ENCODE results near the gene PLCB2. TPM values are rescaled to one million over a fixed set of nuclear protein-coding genes. Genes with fewer than 3 reads are reported as not detected.
A peak's percentile ranks its signal among the peaks of the same experiment; 100 is the strongest.

Gene PLCB2
- total RNA-seq, 1 donor from 2014 or later = not detected

- no peak for TF ChIP-seq CTCF (IDR thresholded peaks at IDR 0.05; ENCODE audit: insufficient read depth, low read length, severe bottlenecking)
- H3K4me3 ChIP-seq (ENCODE audit: low read depth, low read length) = no peak overlapping the region
- DNase-seq (ENCODE audit: low read depth) = no peak
- no peak for FAIRE-seq
- no peaks in the 10 kb centered on the region for H3K36me3 ChIP-seq (ENCODE audit: control insufficient read depth, insufficient read depth, low read length)
- peaks cover 25% of the 10 kb centered on the region for H3K27me3 ChIP-seq (ENCODE audit: control insufficient read depth, insufficient read depth, low read length)
Observed at GRCh38 chr15:40283615-40284300, 24.0 kb downstream of the PLCB2 start.

- peaks cover 25% of the 10 kb centered on the region for H3K27me3 ChIP-seq (ENCODE audit: control insufficient read depth, insufficient read depth, low read length)
- FAIRE-seq (no peak), DNase-seq (ENCODE audit: low read depth) (no peak)
- no peaks in the 10 kb centered on the region for H3K36me3 ChIP-seq (ENCODE audit: control insufficient read depth, insufficient read depth, low read length)
- peak within 1 kb of the TSS; percentile 32 for H3K4me3 ChIP-seq (ENCODE audit: low read depth, low read length)
- no peak for TF ChIP-seq CTCF (IDR thresholded peaks at IDR 0.05; ENCODE audit: insufficient read depth, low read length, severe bottlenecking)
Observed at GRCh38 chr15:40282869-40283614, 24.7 kb downstream of the PLCB2 start, which contains the start of gene ANKRD63. Gene ANKRD63, minus strand, starts transcription at chr15:40283064. Its CDS starts 478 bp downstream, at chr15:40282586.

DNA sequence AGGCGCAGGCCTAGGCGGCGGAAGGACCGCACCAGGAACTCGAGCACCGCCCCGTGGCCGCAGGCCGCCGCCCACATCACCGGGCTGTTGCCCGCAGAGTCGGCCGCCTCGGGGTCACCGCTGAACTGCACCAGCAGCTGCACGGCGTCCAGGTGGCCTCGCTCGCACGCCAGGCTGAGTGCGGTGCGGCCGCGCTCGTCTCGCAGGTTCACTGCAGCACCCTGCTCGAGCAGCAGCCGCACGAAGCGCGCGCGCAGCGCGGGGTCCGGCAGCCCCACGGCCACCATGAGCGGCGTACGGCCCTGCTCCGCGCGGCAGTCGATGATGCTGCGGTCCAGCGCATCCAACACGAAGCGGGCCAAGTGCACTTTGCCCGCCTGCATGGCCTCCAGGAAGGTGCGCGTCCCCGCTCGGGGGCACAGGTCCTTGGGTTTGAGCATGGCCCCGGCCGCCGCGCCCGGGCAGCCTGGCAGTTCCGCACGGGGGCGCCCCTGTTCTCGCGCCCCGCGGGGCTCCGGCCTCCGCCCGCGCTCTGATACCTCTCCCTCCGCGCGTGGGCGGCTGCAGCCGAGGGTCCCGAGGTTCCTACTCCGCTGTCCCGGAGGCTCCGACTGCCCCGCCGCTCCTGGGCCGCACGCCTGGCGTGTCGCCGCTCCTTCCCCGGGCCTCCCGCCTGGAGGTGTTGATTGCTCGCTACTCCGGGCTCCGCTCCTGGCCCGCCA lies 25.4 kb downstream of the PLCB2 start:
- Histone ChIP-seq H3K36me3 (ENCODE audit: control insufficient read depth, insufficient read depth, low read length) (peaks cover 3% of the 10 kb centered on the region), H3K4me3 (ENCODE audit: low read depth, low read length) (peak overlapping the region; percentile 32), H3K27me3 (ENCODE audit: control insufficient read depth, insufficient read depth, low read length) (peaks cover 25% of the 10 kb centered on the region)
- DNase-seq (ENCODE audit: low read depth) (no peak), FAIRE-seq (no peak)
- TF ChIP-seq CTCF (IDR thresholded peaks at IDR 0.05; ENCODE audit: insufficient read depth, low read length, severe bottlenecking) = peak; percentile 43

- FAIRE-seq (no peak), DNase-seq (ENCODE audit: low read depth) (no peak)
- Histone ChIP-seq H3K36me3 (ENCODE audit: control insufficient read depth, insufficient read depth, low read length) (peaks cover 6% of the 10 kb centered on the region), H3K4me3 (ENCODE audit: low read depth, low read length) (peak overlapping the region; percentile 32), H3K27me3 (ENCODE audit: control insufficient read depth, insufficient read depth, low read length) (peaks cover 25% of the 10 kb centered on the region)
- no peak for TF ChIP-seq CTCF (IDR thresholded peaks at IDR 0.05; ENCODE audit: insufficient read depth, low read length, severe bottlenecking)
Observed at GRCh38 chr15:40281801-40282146, 26.0 kb downstream of the PLCB2 start.

GRCh38 chr15:40281057-40281800 lies 26.5 kb downstream of the PLCB2 start:
- TF ChIP-seq CTCF (IDR thresholded peaks at IDR 0.05; ENCODE audit: insufficient read depth, low read length, severe bottlenecking) = no peak
- FAIRE-seq (no peak), DNase-seq (ENCODE audit: low read depth) (no peak)
- no peak overlapping the region for H3K4me3 ChIP-seq (ENCODE audit: low read depth, low read length)
- H3K27me3 ChIP-seq (ENCODE audit: control insufficient read depth, insufficient read depth, low read length) = peaks cover 25% of the 10 kb centered on the region
- peaks cover 11% of the 10 kb centered on the region for H3K36me3 ChIP-seq (ENCODE audit: control insufficient read depth, insufficient read depth, low read length)
